ENCODE data around the gene MRPL46. TPM values are rescaled to one million over a fixed set of nuclear protein-coding genes. Genes with fewer than 3 reads are reported as not detected.

MRPL46 gene
- total RNA-seq, 4 donors from 2014 or later: 17.3 to 30.2 (median 19.3) TPM

DNA sequence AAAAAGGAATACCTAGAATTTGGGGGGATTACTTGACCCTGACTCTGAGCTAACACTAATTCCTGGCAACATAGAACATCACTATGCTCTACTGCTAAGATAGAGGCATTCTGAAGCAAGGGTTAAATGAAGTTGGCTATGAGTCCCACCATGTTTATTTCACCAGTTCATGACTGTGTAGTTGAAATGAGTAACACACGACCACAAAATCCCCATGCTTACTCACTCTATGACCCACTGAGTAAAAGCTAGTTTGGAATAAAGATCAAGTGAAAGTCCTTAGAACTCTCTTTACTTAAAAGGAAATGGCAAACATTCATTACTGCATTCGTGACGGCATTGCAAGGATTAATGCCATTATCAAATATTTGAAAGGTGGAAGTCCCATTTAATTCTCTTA, 47.4 kb downstream of the MRPL46 start:
- H3K36me3 ChIP-seq: no peaks in the 10 kb centered on the region
- no peak for DNase-seq (ENCODE audit: low spot score in 2 of 2)
- no peaks in the 10 kb centered on the region for H3K4me1 ChIP-seq
- TF ChIP-seq CTCF (IDR thresholded peaks at IDR 0.05) (no peak), POLR2A (IDR thresholded peaks at IDR 0.05) (no peak), EP300 (IDR thresholded peaks at IDR 0.05) (no peak)
- 56 to 63% methylated on average over 3 of the region's 3 CpGs for WGBS, 2 donors
- H3K4me3 ChIP-seq: no peak overlapping the region
- no peaks in the 10 kb centered on the region for H3K9me3 ChIP-seq
- no peak overlapping the region for H3K27ac ChIP-seq
- peaks cover 0 to 3% of the 10 kb centered on the region in 2 donors for H3K27me3 ChIP-seq

Other genes with a start within 250 kb of the MRPL46 start
- gene NTRK3, start 210.6 kb downstream of the MRPL46 start, total RNA-seq: 10 to 100 TPM; 53.4 to 85.9 (median 83.6) TPM
- 10 to 100 TPM; 22.2 to 45.4 (median 37.1) TPM for gene MRPS11, start 320 bp upstream of the MRPL46 start, total RNA-seq
- gene DET1, start 79.3 kb upstream of the MRPL46 start, total RNA-seq: 10 to 100 TPM in 1 of 4 donors, 1 to 10 TPM in 3; 6.6 to 16.2 (median 7.8) TPM
- 10 to 100 TPM; 10.1 to 17.8 (median 13.1) TPM for gene AEN, start 154.0 kb upstream of the MRPL46 start, total RNA-seq
- gene ISG20, start 171.6 kb upstream of the MRPL46 start, total RNA-seq: 10 to 100 TPM; 18.2 to 34.5 (median 23.8) TPM

Measured in tibial nerve (tissue), 4 donors.